ENCODE measurements around the gene PCBD2.

Gene PCBD2

GRCh38 chr5:134911285-134912206 is 6.6 kb downstream of the PCBD2 start:
- no peak for TF ChIP-seq TAF1 (IDR thresholded peaks at IDR 0.05; ENCODE audit: borderline replicate concordance, insufficient read depth, low read length)
- TF ChIP-seq POLR2AphosphoS5 (IDR thresholded peaks at IDR 0.05; ENCODE audit: low read depth, low read length): no peak

- TF ChIP-seq TAF1 (IDR thresholded peaks at IDR 0.05; ENCODE audit: borderline replicate concordance, insufficient read depth, low read length) (no peak), SIN3A (IDR thresholded peaks at IDR 0.05; ENCODE audit: borderline replicate concordance, insufficient read depth, low read length) (no peak), FOXP2 (optimal IDR thresholded peaks at IDR 0.05; ENCODE audit: borderline replicate concordance, extremely low read depth, extremely low read length, insufficient read depth) (no peak), POLR2AphosphoS5 (IDR thresholded peaks at IDR 0.05; ENCODE audit: low read depth, low read length) (no peak)
- TF ChIP-seq, protein P1, sequence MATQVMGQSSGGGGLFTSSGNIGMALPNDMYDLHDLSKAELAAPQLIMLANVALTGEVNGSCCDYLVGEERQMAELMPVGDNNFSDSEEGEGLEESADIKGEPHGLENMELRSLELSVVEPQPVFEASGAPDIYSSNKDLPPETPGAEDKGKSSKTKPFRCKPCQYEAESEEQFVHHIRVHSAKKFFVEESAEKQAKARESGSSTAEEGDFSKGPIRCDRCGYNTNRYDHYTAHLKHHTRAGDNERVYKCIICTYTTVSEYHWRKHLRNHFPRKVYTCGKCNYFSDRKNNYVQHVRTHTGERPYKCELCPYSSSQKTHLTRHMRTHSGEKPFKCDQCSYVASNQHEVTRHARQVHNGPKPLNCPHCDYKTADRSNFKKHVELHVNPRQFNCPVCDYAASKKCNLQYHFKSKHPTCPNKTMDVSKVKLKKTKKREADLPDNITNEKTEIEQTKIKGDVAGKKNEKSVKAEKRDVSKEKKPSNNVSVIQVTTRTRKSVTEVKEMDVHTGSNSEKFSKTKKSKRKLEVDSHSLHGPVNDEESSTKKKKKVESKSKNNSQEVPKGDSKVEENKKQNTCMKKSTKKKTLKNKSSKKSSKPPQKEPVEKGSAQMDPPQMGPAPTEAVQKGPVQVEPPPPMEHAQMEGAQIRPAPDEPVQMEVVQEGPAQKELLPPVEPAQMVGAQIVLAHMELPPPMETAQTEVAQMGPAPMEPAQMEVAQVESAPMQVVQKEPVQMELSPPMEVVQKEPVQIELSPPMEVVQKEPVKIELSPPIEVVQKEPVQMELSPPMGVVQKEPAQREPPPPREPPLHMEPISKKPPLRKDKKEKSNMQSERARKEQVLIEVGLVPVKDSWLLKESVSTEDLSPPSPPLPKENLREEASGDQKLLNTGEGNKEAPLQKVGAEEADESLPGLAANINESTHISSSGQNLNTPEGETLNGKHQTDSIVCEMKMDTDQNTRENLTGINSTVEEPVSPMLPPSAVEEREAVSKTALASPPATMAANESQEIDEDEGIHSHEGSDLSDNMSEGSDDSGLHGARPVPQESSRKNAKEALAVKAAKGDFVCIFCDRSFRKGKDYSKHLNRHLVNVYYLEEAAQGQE (IDR thresholded peaks at IDR 0.05; ENCODE audit: insufficient read depth in 1 of 2, low read depth in 2 of 2, low read length in 2 of 2): no peak
Observed at GRCh38 chr5:134913254-134913653, 8.3 kb downstream of the PCBD2 start.

- TF ChIP-seq POLR2AphosphoS5 (IDR thresholded peaks at IDR 0.05; ENCODE audit: low read depth, low read length): no peak
- TF ChIP-seq FOXP2 (optimal IDR thresholded peaks at IDR 0.05; ENCODE audit: borderline replicate concordance, extremely low read depth, extremely low read length, insufficient read depth): no peak
- TF ChIP-seq TAF1 (IDR thresholded peaks at IDR 0.05; ENCODE audit: borderline replicate concordance, insufficient read depth, low read length): no peak
Observed at GRCh38 chr5:134913795-134914194, 8.9 kb downstream of the PCBD2 start.

DNA sequence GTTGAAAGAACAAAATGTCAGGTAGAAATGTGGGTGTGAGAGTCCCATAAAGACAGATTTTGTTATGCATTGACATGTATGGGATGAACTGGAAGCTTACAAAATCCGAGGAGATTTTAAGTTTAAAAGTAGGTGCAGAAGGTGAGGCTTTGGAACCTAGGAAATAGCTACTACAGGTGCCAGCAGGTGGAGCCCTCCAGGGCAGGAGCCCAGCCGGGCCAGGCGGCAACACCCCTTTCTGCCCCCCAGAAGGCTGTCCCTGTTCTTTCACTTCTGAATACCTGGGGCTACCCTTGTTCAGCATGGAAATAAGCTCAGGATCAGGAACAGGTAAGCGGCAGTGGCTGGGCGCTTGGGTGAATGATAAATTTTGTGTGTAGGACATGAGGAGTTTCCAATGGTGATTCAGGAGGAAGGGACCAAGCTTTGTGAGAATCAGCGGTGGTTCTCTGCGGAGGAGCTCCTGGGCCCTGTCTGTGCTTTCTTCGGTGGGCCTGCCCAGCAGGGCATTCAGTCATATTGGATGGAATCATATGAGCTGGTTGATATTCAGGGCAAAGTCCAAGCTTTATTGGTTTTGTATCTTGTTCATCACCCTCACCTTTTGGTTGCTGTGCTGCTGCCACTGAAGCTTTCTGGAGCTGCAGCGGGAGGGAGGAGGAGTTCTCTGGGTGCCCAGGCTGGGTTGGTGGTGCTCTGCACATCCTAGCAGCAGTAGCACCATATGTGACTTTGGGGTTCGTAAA is 12.3 kb downstream of the PCBD2 start:
- no peak for TF ChIP-seq POLR2AphosphoS5 (IDR thresholded peaks at IDR 0.05; ENCODE audit: low read depth, low read length)
- TF ChIP-seq SIN3A (IDR thresholded peaks at IDR 0.05; ENCODE audit: borderline replicate concordance, insufficient read depth, low read length): no peak

DNA sequence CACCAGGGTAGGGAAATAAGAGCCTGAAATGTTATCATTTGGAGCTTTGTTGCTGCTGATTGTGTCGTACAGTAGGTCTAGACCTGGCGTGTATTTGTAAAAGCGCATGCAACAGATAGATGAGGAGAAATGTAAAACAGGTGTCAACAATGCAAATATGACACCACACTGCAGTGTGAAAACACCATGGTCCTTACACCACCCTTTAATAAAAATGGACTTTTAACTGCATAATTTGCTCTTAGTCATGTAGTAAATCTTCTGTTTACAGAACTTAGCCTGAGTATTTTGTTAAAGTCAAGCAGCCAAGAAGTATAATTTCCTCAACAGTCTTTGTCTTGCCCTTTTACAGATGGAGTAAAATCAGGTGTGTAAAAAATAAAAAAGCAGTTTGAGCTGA is 13.9 kb downstream of the PCBD2 start:
- TF ChIP-seq POLR2AphosphoS5 (IDR thresholded peaks at IDR 0.05; ENCODE audit: low read depth, low read length) (no peak), SIN3A (IDR thresholded peaks at IDR 0.05; ENCODE audit: borderline replicate concordance, insufficient read depth, low read length) (no peak), FOXP2 (optimal IDR thresholded peaks at IDR 0.05; ENCODE audit: borderline replicate concordance, extremely low read depth, extremely low read length, insufficient read depth) (no peak), TAF1 (IDR thresholded peaks at IDR 0.05; ENCODE audit: borderline replicate concordance, insufficient read depth, low read length) (no peak)
- TF ChIP-seq, protein P1 (IDR thresholded peaks at IDR 0.05; ENCODE audit: insufficient read depth in 1 of 2, low read depth in 2 of 2, low read length in 2 of 2): no peak

GRCh38 chr5:134920848-134921575 is 16.1 kb downstream of the PCBD2 start:
- no peak for TF ChIP-seq TAF1 (IDR thresholded peaks at IDR 0.05; ENCODE audit: borderline replicate concordance, insufficient read depth, low read length)
- TF ChIP-seq, protein P1 (IDR thresholded peaks at IDR 0.05; ENCODE audit: insufficient read depth in 1 of 2, low read depth in 2 of 2, low read length in 2 of 2): no peak
- TF ChIP-seq POLR2AphosphoS5 (IDR thresholded peaks at IDR 0.05; ENCODE audit: low read depth, low read length): no peak

All from PFSK-1 (cell line).